22Rv1 (cell line): ENCODE results near the gene EXOC4.

Experiments used
- ZFX ChIP-seq: fragments of 450-650 bp; IDR thresholded peaks from 2 replicates; pipeline ENCODE4 v1.6.1; 2017; ENCODE audit warnings: antibody characterized with exemption, borderline replicate concordance
- TF ChIP-seq, protein P1 (sequence below): fragments of 450-650 bp; IDR thresholded peaks from 2 replicates; pipeline ENCODE4 v1.5.1; 2017; ENCODE audit warnings: mild to moderate bottlenecking

DNA sequence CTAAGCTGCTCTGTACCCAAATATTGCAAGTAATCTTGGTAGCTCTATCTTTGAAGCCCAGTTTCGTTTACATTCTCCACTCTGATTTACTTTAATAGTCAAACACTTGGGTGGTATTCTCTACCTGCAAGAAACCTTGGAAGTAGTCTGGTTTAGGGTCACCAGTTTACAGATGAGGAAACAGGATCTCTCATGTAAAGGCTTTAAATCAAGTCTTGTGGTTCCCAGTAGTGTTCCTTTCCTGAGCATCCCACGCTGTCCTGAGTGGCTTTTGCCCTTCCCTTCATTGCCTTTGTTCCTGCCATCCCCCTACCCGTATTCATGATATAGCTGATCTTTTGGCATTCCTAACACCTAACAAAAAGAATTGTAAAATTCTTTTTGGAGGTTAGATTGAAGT lies 20.3 kb downstream of the EXOC4 start:
- TF ChIP-seq, protein P1, sequence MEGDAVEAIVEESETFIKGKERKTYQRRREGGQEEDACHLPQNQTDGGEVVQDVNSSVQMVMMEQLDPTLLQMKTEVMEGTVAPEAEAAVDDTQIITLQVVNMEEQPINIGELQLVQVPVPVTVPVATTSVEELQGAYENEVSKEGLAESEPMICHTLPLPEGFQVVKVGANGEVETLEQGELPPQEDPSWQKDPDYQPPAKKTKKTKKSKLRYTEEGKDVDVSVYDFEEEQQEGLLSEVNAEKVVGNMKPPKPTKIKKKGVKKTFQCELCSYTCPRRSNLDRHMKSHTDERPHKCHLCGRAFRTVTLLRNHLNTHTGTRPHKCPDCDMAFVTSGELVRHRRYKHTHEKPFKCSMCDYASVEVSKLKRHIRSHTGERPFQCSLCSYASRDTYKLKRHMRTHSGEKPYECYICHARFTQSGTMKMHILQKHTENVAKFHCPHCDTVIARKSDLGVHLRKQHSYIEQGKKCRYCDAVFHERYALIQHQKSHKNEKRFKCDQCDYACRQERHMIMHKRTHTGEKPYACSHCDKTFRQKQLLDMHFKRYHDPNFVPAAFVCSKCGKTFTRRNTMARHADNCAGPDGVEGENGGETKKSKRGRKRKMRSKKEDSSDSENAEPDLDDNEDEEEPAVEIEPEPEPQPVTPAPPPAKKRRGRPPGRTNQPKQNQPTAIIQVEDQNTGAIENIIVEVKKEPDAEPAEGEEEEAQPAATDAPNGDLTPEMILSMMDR: no peak
- no peak for TF ChIP-seq ZFX
